ENCODE data around the gene CHST1.

Gene CHST1

DNA sequence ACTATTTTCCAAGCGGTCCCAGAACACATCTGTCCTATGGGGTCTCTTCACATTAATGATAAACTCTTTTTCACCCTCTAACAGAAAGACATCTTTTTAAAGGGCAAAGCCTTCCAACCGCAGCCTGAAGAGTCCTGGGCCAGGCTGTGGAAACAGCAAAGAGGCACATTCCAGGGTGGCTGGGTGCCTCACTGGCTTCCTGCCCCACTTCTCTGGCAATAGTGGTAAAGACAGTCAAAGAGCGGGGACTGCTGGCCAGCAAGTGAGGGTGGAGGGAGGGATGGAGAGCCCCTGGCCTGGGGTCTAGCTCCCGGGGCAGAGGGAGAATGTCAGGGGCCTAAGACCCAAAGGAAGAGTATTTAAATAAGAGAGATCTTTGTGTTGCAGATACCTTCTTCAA, 10.2 kb upstream of the CHST1 start:
- intact Hi-C loops (cut with DNase I) = no loop called here
- peak in 2 of 10 donors; percentile 16 to 36 for DNase-seq

- intact Hi-C loops (cut with DNase I) = no loop called here
- DNase-seq = peak in 2 of 10 donors; percentile 24 to 55
Measured at GRCh38 chr11:45674481-45675190, 9.2 kb upstream of the CHST1 start.

- DNase-seq = peak in 3 of 10 donors; percentile 22 to 43 (median 33)
- intact Hi-C loops (cut with DNase I) = no loop called here
Measured at GRCh38 chr11:45673441-45673840, 8.0 kb upstream of the CHST1 start.

GRCh38 chr11:45672593-45672992, 7.2 kb upstream of the CHST1 start:
- intact Hi-C loops (cut with DNase I) = no loop called here
- peak in 2 of 10 donors; percentile 2 to 6 for DNase-seq

DNA sequence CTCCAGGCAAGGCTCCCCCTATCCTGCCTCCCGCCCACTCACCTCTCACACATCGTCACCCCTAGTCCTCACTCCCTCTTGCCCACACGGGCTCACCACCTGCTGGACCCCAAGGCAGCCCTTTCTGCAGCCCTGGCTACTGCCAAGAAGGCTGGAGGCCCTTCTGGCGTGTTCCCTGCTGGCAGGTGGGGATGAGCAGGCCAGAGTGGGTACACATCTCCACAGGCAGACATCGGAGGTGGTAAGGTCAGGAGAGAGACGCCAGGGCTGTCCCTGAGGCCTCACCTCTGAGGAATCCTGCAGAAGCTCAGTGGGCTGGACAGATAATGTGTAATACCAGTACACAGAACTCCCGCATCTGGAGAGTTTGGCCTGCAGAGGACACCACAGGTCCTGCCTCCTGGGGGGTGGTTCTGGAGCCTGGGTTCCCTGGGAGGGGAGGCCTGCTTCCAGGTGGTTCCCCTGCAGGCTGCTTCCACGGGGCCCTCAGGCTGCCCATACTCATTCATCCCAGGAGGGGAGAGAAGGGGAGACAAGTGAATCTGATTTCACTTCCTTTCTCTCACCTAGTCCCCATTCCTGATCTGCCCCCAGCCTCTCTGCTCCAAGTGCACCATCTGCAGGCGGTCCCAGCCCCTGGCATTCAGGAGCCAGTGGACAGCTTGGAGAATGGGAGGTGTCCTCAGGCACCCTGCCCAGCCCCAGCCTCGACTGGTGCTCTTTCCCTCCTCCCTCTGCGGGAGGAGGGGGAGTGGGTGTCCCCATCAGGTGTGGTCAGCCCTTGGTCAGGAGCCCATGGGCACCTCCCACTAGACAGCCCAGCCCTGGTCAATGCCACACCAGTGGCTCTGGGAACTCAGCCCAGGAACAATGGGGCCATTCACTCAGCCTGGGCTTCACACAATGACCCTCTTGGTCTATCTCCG, 6.1 kb upstream of the CHST1 start:
- DNase-seq = peak; percentile 57 to 96 (median 81)

GRCh38 chr11:45670386-45671135, 5.1 kb upstream of the CHST1 start:
- intact Hi-C loops (cut with DNase I) = no loop called here
- peak in 3 of 10 donors; percentile 47 to 69 (median 48) for DNase-seq

More for the DNA sequence above, 6.1 kb upstream of the CHST1 start:
- intact Hi-C loops (cut with DNase I) = no loop called here

DNA sequence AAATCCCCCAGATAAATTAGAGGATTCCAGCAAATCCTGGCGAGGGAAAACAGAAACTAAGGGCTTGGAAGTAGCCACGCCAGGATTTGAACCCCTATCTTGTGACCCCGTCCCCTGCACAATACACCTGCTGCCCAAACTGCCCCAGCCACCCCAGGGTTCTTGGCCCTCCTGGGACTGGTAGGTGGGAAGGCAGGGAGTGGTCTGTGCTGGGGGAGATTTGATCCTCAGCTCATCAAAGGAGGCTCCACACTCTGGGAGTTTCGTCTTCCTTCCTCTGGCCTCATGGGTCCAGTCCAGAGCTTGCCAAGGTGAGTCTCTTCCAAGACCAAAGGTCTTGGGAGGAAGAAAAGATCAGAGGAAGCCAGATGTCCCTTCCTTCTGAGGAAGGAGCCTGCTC, 4.5 kb upstream of the CHST1 start:
- peak in 3 of 10 donors; percentile 41 to 66 (median 53) for DNase-seq
- intact Hi-C loops (cut with DNase I) = no loop called here

GRCh38 chr11:45669146-45669545, 3.7 kb upstream of the CHST1 start:
- peak in 1 of 10 donors; percentile 17 for DNase-seq
- intact Hi-C loops (cut with DNase I) = no loop called here

- intact Hi-C loops (cut with DNase I) = no loop called here
- DNase-seq = peak in 3 of 10 donors; percentile 6 to 56 (median 47)
Measured at GRCh38 chr11:45667929-45668680, 2.7 kb upstream of the CHST1 start.

DNA sequence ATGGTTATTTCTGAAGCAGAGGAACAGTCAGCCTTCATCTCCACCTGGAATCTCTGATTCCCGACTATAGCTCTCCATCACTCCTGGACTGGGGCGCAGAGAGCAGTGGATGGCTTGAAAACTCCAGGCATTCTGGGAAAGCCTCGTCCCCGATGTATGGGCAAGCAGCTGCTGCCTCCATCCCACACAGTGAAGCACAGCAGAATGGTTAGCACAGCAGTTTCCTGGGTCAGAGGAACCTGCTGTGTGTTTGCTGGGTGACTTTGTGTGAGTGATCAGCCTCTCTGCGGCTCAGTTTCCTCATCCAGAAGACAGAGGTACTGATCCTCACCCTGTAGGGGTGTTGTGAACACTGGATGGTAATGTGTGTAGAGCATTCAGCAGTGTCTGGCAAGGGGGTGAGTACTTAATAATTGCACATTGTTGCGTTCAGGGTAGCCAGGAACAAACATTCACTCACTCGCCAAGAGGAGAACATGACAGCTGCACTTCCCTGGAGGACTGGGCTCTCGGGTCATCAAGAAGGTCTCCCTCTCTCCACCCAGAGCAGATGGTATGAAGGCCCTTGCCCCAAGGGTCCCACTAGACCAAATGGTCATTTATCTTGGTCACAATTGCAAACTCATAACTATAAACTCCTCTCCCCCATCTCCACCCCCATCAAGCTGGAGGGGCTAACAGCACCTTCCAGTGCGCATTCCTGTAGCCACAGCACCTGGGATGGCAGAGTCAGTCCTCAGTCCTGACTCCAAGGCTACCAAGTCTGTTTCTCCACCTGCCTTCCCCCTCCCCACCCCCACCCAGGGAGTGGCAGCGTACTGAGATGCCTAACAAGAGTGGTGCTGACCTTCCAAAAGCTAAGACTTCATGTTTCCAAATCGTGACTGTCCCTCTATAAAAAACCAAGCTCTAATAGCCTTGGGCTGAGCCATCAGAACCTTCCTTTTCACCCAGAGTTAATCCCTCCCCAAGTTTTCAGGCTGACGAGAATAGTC, 1.5 kb upstream of the CHST1 start:
- peak in 5 of 10 donors; percentile 37 to 91 (median 84) for DNase-seq
- intact Hi-C loops (cut with DNase I) = no loop called here

DNA sequence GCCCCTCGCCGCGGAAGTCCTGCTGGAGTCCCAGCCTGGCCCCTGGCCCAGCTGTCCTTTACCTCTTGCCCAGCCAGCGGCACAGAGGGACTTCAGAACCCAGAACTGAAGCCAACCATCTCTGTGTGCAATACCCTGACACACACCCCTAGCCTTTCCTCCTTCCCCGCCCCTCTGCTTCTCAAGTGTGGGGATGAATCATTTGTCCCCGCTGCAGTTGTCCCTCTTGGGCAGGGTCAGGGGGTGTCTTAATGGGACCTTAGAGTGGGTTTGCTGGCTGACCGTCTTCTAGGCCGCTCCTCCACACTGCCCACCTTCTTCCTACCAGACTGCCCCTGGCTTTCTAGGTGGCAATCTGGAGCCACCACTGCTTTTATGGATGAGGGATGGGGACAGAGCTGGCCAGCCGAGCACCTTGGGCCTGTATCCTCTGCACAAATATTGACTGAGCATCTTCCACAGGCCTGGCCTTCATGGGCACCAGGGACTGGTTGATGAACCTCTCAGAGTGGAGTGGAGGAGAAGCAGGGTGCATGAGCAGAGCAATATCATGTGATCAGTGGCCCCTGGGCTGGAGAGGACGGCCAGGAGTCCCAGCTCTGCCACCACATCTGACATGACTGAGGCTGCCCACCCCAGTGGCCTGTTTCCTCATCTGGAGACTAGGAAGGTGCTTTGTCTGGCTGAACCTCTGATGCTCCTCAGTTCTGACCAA, 668 bp upstream of the CHST1 start:
- peak in 3 of 10 donors; percentile 65 to 85 (median 79) for DNase-seq
- intact Hi-C loops (cut with DNase I) = no loop called here

DNA sequence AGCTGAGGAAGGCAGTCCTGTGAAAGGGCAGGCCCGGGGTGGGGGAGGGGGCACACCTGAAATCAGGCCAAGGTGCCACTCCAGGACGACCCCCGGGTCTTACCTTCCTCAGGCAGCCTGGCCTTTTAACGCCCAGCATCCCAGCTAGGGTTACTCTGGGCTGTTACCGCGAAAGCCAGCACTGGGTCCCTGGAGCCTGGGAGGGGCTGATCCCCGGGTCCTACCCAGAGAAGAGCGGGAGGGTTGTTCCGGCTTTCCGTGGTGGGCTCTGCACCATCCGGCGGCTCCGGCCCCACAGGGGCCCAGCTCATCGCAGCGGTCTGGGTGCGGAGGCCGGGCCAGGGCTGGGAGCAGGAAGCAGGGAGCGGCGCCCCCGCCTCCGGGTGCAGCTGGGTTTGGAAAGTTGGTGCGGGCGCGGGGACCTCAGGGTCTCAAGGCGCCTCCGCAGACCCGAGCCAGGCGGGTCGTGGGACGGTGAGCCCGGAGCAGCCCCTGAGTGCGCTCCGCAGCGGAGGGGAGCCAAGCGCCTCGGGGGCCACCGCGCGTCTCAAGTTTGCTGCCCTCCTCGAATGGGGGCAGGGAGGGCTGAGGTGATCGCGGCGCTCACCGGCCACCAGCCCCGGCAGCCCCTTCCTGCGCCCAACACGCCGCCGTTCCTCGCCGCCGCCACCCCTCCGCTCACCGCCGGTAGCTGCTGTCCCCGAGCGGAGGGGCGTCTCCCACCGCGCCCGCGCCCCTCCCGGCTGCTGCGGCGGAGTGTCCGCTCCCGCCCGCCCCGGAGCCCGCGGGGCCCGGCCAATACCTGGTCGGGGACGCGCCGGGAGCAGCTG, 831 bp downstream of the CHST1 start:
- intact Hi-C loops (cut with DNase I) = loop anchor here (5.0 kb wide), 1 partner anchor 108 kb away; no protein-coding TSS in a partner anchor
- peak in 3 of 10 donors; percentile 73 to 77 (median 74) for DNase-seq

DNA sequence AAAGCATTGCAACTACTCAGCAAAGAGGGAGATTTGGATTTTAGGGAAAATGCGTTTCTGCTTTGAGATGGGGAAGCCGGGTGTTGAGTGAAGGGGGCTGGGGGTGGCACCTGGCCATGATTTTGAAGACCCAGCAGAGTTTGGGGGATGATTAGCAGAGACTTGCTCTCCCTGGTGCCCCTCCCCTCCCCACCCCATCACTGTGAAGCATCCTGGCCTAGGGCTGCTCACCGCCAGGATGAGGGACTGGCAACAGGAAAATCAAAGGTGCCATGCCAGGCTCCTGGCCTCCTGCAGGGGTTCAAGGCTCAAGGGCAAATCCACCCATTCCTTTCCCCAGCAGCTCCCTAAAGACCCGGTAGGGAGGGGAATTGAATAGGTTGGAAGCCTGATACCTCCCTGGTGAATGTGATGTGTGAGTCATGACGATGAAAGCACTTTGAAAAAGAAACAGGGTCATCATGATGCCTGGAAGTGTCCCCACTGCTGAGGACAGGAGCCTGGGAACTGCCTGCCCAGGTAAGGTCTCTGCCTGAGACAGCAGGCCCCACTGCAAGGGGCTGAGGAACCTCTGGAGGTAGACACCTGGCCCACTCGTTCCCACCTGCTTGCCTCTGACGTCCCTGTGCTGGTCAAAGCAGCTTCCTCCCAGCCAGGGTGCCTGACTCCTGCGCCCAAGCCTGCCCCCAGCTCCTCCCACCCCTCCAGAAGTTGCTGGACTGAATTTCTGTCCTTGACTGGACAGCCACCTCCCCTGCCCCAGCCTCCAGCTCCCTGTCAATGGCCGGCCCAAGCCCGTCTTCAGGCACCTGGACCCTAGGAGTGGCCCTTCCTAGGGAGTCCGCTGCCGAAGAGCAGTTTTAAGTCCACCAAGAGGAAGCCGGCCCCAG, 1.7 kb downstream of the CHST1 start:
- intact Hi-C loops (cut with DNase I) = loop anchor here (5.0 kb wide), 1 partner anchor 109 kb away; no protein-coding TSS in a partner anchor
- DNase-seq = peak in 3 of 10 donors; percentile 67 to 71 (median 70)

- peak in 4 of 10 donors; percentile 35 to 87 (median 75) for DNase-seq
- intact Hi-C loops (cut with DNase I) = loop anchor here (5.0 kb wide), 1 partner anchor 109 kb away; no protein-coding TSS in a partner anchor
Measured at GRCh38 chr11:45662665-45663485, 2.5 kb downstream of the CHST1 start.

All from posterior cingulate gyrus (tissue), 11 donors.